ENCODE data around the gene MYOCOS.

The MYOCOS gene

GRCh38 chr1:171663036-171663853 is 41.2 kb downstream of the MYOCOS start:
- DNase-seq (ENCODE audit: low read depth, low spot score): no peak

- no peak for DNase-seq (ENCODE audit: low read depth, low spot score)
Measured at GRCh38 chr1:171663854-171664575, 42.0 kb downstream of the MYOCOS start.

- DNase-seq (ENCODE audit: low read depth, low spot score): no peak
Measured at GRCh38 chr1:171664976-171665375, 42.9 kb downstream of the MYOCOS start.

DNA sequence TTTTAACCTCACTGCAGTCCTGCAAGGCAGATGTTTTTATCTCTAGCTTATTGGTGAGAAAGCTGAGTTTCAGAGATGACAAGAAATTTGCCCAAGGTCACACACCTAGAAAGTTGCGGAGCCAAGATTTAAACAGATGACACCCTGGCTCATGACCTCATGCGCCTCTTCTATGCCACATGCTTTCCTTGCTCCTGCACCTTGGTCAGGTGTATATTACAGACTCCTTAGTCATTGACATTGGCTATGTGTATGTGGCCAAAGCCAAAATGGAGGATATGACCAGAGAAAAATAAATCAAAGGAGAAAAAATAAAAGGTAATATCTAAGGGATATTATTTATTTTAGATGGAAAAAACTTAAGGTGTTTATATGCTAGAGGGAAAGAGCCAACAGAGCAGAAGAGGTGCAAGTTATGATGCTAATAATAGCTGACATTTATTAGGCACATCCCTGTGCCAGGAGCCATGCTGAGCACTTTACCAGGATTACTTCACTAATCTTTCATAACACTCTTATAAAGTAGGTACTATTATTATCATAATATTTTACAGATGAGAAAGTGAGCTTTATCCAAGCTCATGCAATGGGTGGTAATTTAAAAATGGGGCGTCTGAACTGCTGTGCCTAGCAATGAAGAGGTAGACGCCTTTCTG is 44.2 kb downstream of the MYOCOS start:
- no peak for DNase-seq (ENCODE audit: low read depth, low spot score)

DNA sequence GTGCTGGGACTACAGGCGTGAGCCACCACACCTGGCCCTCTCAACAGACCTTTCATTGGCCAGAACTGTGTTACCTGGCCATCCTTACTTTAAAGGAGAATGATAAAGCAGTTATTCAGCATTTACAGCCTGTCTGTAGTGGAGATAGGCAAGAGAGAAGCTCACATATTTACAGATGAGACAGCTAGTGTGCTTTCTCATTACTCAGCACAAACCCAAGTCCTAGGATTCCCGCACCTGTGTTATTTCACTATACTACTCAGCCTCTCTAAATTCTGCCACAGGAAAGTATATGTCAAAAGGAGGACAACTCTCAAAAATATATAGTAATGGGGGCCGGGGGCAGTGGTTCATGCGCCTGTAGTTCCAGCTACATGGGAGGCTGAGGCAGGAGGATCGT is 46.3 kb downstream of the MYOCOS start:
- DNase-seq (ENCODE audit: low read depth, low spot score): no peak

GRCh38 chr1:171670739-171671138 is 48.7 kb downstream of the MYOCOS start:
- DNase-seq (ENCODE audit: low read depth, low spot score): no peak

- DNase-seq (ENCODE audit: low read depth, low spot score): no peak
Measured at GRCh38 chr1:171674431-171675405, 52.7 kb downstream of the MYOCOS start.
